RPMI7951 (cell line): ENCODE measurements around the gene MYBPH. TPM values are rescaled to one million over a fixed set of nuclear protein-coding genes. Genes with fewer than 3 reads are reported as not detected.

ENCODE experiments used
- DNase-seq: peaks from one replicate; pipeline ENCODE4 v3.0.0-alpha.2; 2012; ENCODE audit warnings: low read depth
- total RNA-seq: library from RNA; depleted of rRNA; stranded (reverse); fragments of >200 nt; shearing (Covaris generic); gene quantifications from 2 replicates; pipeline ENCODE4 v1.2.3, GENCODE V29; 2014

The MYBPH gene
- total RNA-seq, 1 experiment from 2014 or later, result 0.48 TPM

- DNase-seq, result no peak
These were observed 27.0 kb downstream of the MYBPH start for GRCh38 chr1:203148579-203148978.

- no peak for DNase-seq
These were observed 27.5 kb downstream of the MYBPH start for GRCh38 chr1:203148127-203148526.

GRCh38 chr1:203147376-203147775, 28.2 kb downstream of the MYBPH start:
- peak; percentile 31 for DNase-seq

GRCh38 chr1:203146537-203146936, 29.1 kb downstream of the MYBPH start:
- no peak for DNase-seq

- no peak for DNase-seq
These were observed 29.6 kb downstream of the MYBPH start for GRCh38 chr1:203146042-203146369.

GRCh38 chr1:203145321-203146041, 30.1 kb downstream of the MYBPH start:
- DNase-seq, result peak; percentile 42

- DNase-seq, result peak; percentile 67
These were observed 31.0 kb downstream of the MYBPH start for GRCh38 chr1:203144661-203145060.

- no peak for DNase-seq
These were observed 32.0 kb downstream of the MYBPH start for GRCh38 chr1:203143641-203144040.

GRCh38 chr1:203142684-203143408, 32.8 kb downstream of the MYBPH start:
- DNase-seq, result no peak

GRCh38 chr1:203142124-203142523, 33.5 kb downstream of the MYBPH start:
- DNase-seq, result no peak

- no peak for DNase-seq
These were observed 34.7 kb downstream of the MYBPH start for GRCh38 chr1:203140743-203141520.

GRCh38 chr1:203139976-203140475, 35.6 kb downstream of the MYBPH start:
- no peak for DNase-seq

GRCh38 chr1:203138066-203138465, 37.6 kb downstream of the MYBPH start:
- no peak for DNase-seq

GRCh38 chr1:203137324-203137723, 38.3 kb downstream of the MYBPH start:
- no peak for DNase-seq

GRCh38 chr1:203136409-203137042, 39.1 kb downstream of the MYBPH start:
- DNase-seq, result no peak

GRCh38 chr1:203135636-203136305, 39.9 kb downstream of the MYBPH start:
- peak; percentile 68 for DNase-seq

- peak; percentile 87 for DNase-seq
These were observed 41.5 kb downstream of the MYBPH start for GRCh38 chr1:203133970-203134725.

GRCh38 chr1:203131548-203132200, 44.0 kb downstream of the MYBPH start:
- DNase-seq, result no peak

- no peak for DNase-seq
These were observed 45.2 kb downstream of the MYBPH start for GRCh38 chr1:203130358-203130985.
